Activated CD4-positive, alpha-beta T cell treated with anti-CD3 and anti-CD28 coated beads for 24 hours (primary cell): ENCODE data around the gene KCNK17.

Experiments used
- DNase-seq, 2 donors: peaks; one replicate each; pipeline ENCODE4 v3.0.0-alpha.2; 2020; ENCODE audit warnings: low read depth in 2 of 2

The KCNK17 gene

DNA sequence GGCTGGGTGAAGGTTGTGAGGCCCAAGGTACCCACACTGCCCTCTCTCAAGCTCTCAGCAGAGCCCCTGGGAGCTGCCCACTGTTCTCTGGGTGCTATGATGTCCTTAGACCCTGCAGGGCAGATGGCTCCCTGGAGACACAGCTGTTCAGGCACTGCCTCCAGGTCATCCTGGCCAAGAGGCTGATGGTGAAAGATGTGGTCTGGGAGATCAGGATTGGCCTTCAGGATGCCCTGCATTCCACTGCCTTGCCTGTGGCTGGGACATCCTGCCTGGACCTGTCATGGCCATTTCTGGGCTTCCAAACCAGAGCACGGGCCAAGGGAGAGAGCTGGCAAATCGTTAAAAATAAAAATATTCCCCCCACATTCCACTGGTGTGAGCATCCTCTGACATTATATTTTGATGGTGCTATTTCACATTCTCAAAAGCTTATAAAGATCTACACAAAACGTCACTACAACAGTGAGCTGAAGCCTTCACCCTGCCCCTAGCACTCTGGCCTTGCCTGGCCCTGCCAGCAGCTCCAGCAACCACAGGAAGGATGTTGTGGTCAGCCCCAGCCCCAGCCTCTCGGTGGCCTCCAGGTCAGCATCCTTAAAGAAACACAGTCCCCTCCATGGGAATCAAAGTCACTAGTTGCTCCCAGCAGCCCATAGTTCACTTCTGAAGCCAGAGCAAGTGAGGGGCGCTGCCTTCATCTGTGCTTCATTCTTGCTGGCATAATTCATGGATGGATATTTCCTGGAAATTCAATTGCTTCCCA lies 21.7 kb upstream of the KCNK17 start:
- no peak for DNase-seq

DNA sequence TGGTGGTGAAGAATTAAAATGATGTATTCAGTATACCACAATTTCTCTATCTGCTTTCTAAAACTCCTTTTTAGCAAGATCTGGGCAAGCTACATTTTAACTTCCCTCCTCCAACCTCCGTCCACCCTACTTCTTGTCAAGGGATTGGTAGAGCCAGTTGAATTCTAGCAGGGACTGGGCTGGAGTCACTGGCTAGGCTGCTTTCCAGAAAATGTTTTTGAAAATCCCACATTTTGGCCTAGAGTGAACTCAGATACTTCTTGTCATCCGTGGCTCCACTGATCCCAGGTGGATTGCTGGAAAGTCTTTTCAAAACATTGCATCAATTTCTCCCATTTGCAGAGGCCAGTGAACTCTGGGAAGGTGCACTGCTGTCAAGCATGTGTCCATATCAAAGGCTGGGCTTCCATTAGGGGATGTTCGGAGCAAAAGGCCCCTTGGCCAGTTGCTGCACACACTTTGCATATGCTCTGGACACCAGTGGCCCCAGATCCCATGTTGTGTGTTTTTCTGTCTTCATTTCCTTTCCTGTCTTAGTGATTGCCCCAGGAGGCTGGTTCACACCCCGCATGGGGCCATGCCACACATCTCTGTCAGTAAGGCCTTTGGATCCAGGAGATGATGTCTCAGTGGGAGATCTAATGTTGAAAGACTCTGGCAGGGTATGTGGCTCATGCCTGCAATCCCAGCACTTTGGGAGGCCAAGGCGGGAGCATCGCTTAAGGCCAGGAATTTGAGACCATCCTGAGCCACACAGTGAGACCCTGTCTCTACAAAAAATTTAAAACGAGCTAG lies 19.6 kb upstream of the KCNK17 start:
- DNase-seq, result no peak

DNA sequence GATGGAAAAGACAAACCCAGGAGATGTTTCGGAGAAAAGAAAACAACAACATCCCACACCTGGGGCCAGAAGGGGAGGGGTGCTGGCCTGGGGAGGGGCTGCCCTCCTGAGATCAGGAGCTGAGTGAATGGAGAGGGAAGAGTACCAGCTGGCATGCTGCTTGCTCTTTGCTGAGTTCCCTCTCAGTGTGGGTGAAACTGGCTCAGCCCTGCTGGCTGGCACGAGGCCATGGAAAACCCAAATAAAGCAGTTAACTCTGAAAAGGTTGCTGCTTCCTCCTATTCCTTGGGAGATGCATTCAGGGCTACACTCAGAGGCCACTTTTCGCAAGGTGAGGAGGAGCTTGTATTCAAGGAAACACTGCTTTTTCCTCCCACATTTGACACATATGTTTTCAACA lies 16.3 kb upstream of the KCNK17 start:
- DNase-seq, result no peak

DNA sequence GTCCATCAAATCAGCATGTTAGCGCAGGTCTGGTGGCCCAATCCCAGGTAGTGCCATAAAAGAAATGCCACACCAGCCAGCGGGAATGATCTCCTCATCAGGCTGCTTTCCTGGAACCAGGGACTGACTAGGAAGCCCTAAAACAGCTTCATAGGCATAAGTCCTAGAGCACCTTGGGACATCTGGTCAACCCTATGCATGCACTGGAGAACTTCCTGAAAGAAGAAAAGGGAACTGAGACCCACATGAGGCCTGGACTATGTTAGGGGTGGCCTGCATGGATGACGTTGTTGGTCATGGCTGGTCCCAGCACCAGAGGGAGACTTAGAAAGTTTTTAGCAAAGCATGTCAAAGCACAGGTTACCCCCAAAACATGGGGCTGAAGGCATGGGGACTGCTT lies 15.8 kb upstream of the KCNK17 start:
- no peak for DNase-seq

DNA sequence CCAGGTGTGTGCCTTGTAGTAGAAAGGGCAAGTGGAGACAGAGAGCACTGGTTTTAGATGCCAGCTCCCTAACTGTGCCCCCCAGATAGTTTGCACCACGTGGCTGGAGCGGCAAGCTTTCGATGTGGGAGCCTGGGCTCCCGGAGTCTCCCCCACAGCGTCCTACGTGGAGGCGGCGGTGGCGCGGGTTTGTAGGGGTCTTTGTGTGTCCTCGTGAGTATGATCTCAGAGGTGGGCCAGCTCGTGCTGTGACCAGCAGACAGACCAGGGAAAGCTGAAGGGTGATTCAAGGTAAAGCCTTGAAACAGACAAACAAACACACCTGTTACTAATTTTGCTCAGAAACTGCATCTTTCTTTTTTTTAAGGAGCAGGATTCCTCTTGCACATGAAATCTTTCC lies 13.8 kb upstream of the KCNK17 start:
- no peak for DNase-seq

DNA sequence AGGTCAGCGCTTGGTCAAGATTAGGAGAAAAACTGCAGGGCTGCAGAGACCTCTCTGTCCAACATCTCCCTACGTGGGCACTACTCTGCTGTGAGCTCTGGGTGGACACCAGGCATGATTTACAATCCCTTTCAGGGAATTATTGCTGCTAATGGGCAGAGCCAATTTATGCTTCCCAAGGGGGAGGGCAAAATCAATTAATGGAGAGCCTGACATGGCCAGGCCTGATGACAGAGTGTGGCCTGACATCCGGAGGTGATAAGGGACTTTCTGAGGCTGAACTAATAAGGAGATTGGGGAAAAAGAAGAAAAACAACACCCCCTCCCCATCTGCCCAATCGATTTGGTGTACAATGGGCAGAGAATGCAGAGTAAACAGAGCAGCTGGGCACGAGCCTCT lies 13.3 kb upstream of the KCNK17 start:
- no peak for DNase-seq

DNA sequence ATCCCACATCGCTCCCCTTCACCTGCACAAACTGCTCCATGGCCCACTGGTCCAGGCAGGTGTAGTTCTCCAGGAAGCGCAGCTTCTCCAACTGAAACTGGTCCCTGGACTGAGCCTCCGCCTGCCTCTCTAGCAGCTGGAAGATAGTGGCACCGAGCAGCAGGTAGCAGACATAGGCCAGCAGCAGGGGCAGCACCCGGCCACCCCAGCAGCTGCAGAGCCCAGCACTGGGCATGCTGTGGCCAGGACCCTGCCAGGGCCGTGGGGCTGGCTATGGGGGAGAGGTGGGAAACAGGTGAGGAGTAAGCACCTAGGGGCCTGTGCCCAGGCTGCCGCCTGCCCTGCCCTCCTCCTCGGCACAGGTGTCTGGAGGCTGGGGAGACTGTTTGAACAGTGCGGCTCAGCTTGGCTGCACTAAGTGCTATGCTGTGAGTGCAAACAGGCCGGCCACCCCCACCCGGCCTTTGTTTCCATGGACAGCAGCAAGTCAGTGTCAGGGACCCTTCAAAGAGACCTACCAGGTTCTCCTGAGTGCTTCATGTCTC lies 8.2 kb upstream of the KCNK17 start, which contains the start of gene KCNK16:
TSS of gene KCNK16 (minus strand) at position 397 of the 545 bp plus-strand sequence. CDS start at position 235, 162 bp downstream.
- DNase-seq, result no peak

DNA sequence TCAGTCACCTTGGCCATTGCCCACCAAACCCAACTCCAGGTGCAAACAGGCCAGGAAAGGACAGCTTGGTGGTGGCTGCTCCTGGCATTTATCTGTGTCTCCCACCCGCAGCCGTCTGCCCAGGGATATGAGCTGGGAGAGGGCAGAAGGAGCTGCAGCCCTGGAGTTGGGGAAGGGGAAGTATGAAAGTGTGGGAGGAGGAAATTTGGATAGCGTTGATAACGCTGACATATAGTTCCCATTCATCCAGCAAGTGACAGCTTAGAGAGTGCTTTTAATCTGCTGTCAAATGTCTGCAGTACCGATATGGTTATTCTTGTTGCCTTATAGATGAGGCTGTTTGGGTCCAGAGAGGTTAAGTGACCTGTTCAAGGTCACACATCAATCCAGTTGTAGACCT lies 7.5 kb upstream of the KCNK17 start:
- no peak for DNase-seq

DNA sequence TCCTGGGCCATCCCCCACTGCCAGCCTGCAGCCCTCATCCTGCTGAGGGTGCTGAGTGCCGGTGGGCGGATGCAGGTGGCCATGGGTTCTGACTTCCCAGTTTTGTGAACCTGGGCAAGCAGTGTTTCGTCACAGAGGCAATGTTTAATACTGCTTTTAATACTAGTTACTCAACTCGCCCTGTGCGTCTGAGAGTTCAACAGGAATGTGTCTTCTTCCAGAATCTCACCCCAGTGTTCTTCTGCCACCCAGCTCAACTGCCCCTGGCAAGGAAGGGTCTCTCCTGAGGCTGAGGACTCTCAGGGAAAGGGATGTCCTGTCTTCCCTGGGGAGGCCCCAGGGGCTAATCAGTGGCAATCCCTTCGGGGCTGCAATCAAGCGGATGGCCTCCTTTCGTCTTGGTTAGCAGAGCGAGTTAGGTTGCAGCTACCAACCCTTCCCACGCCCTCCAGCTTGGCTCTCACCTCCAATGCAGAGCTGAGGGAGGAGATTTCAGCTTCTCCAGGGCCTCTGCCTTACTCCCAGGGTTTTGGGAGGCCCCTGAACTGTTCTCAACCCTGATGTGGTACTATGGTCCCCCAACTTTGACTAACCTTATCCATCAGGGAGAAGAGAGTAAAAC lies 6.3 kb upstream of the KCNK17 start:
- DNase-seq, result no peak

DNA sequence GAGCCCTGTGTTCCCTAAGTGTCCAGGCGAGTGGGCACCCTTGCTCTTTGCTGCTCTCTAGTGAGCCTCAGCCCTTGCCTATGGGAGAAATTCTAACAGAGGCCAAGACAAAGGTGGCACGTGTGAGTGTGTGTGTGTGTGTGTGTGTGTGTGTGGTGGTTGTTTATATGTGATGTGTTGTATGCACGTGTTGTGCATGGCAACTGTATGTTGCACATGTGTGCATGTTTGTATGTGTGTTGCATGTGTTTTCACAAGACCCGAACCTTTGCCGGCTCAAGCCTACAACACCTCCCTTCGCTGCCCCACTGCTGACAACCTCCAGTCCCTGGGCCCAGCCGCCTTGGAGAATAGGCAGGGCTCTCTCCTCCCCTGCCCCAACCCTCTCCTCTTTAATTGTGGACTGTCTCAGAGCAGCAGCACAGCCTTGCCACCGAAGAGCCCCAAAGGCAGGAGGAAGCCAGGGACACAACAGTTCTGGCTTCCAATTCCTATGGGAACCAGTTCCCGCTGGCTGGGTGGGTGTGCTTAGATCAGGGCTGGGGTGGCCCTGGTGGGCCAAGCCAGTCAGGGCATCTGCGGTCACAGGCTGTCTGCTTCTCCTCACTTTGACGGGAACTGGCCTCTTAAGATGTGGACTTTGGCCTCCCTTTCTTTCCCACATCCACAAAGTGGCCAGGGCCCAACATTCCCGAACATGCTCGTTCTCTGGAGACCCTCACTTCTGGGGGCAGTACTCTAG lies 5.6 kb upstream of the KCNK17 start:
- DNase-seq, result no peak

DNA sequence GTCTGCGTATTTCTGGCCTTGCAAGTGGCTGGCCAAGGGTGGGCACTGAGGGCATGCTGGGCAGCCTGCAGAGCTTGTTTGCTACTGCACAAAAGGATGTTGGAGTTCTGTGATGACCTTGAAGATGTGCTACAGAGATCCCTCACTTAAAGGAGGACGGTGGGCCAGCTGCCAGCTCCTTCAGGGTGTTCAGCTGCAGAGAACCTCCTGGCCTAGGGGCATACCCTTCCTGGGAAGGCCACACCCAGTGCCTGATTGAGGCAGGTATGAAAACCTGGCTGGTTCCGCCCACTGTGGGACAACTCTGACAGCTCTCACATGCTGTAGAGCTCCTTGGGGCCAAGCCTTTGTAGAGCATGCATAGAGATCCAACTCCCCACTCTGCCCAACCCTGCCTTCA lies 3.0 kb upstream of the KCNK17 start:
- no peak for DNase-seq

DNA sequence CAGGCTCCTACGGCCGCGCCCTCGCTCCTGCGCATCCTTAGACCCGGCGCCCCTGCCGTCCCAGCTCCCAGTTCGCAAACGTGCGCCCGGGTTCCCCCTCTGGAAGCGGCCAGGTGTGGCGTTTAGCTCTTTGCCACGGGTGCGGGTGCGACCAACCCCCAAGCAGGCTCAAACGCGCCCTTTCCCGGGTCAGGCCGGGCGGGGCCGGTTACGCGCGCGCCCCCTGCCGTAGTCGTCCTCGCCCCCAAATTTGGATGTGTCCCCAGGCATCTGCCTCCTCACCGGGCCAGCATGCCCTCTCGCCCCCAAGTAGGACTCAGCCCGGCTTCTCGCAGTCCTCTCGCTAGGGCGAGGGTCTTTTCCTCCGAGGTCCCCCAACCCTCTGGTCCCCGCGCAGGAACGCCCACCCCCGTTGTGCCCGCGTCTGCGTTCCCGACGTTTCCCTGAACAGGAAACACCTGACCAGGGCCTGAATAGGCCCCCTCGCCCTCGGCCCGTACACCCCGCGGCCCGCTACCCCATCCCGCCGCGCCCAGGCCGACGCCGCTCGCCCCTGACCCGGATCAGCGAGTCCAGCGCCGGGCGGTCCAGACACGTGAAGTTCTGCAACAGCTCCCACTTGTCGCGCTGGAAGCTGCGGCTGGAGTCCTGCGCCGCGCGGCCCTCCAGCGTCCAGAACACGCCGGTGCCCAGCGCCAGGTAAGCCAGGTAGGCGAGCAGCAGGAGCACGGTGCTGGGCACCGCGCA lies 520 bp downstream of the KCNK17 start:
- no peak for DNase-seq

DNA sequence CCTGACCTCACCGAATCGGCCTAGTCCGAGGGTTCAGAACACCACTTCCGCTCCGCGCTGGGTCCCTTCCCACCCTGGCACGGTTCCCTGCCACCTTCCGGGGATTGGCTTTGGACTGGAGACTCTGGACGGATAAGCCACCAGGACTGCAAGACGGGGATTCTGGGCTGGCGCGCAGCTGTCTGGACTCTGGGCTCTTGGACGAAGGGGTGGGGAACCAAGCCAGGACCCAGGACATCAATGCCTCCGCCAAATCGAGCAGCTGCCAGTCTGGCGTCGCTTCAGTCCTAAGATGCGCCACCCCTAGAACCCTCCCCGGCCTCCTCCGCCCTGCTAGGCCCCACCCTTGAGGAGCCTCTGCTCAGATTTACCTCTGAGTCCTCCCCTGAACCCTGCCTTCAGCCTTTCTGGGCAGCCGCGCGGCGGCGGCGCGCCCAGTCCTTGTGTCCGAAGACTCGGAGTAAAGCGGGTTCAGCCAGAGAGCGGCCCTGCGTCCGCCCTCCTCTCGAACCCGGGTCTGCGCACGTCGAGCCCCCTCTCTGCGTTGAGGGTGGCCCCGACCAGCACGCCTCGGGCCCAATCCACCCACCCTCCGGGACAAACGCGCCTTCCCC lies 1.2 kb downstream of the KCNK17 start:
- DNase-seq, result no peak

DNA sequence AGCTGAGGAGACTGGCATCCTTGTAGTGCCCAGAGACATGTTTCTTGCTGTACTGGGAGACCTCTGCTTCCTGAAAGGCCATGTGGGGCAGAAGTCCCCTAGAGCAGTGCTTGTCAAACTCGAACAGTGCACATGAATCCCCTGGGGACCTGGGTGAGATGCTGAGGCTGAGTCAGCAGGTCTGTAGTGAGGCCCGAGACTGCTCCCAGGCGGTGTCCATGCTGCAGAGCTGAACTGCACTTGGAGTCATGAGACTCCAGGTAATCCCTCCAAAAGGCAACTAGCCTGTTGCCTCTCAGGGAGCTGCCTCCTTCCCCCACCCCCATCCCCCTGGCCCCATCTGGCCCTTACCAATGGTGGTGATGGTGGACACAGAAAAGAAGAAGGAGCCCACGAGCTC lies 3.7 kb downstream of the KCNK17 start:
- DNase-seq, result no peak

DNA sequence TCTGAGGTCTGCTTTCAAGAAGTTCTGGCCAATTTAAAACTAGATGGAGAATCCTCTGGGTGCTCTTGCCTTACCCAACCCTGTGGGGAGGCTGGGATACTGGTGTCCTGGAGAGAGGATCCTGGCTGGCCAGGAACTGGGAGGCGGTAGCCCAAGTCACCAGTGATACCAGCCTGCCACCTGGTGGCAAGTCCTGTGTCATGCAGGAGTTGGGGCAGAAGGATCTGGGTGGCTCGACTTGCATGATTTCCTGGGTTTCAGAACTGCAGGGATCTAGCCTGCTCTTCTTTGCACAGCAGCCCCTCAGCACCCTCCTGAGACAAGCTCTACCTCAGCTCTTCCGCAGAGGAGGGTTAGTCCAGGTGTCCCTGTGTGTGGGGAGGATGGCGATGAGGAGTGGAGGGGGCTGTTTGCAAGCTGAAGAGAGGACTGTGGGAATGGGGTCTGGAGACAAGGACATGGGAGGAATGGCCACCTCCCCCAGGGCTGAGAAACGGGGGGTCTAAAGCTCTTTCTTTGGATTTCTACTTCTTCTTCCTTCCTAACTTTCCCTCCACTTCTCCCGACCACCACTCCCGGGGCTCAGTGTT lies 4.2 kb downstream of the KCNK17 start:
- DNase-seq, result peak; percentile 47 to 48

DNA sequence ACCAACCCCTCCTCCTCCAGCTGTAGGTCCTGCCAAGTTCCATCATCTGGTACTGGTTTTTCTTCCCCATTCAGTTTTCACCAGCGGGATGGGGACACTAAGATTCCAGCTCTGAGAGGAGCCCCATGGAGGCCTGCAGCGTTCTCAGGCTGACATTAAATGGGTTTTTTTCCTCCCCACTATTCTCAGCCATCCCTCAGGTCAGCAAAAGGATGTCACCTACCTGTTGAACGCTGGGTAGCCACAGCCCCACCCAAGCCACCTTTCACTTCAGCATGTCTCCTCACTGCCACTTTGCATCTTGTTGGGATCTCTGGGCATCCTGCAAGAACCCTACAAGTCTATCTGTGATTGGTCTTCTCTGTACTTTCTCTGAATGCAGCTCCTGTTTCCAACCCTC lies 6.8 kb downstream of the KCNK17 start:
- DNase-seq, result no peak

DNA sequence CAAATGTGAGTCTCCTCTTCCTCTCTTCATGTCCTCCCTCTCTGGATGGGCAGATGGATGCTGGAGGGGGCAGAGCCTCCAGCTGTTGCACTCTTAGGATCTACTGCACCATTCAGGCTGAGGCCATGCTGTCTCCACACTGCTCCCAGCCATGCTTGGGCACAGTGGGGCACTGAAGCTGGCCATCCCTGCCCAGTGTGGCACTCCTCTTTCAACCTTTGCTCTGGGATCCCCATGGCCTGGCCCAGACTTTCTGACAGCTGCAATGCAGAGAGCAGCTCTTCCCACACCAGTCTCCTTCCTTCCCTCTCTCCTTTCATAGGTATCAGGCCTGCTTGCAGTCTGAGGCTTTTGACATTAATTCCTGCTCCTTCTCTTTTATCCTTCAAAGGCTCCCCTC lies 9.3 kb downstream of the KCNK17 start:
- DNase-seq, result no peak

DNA sequence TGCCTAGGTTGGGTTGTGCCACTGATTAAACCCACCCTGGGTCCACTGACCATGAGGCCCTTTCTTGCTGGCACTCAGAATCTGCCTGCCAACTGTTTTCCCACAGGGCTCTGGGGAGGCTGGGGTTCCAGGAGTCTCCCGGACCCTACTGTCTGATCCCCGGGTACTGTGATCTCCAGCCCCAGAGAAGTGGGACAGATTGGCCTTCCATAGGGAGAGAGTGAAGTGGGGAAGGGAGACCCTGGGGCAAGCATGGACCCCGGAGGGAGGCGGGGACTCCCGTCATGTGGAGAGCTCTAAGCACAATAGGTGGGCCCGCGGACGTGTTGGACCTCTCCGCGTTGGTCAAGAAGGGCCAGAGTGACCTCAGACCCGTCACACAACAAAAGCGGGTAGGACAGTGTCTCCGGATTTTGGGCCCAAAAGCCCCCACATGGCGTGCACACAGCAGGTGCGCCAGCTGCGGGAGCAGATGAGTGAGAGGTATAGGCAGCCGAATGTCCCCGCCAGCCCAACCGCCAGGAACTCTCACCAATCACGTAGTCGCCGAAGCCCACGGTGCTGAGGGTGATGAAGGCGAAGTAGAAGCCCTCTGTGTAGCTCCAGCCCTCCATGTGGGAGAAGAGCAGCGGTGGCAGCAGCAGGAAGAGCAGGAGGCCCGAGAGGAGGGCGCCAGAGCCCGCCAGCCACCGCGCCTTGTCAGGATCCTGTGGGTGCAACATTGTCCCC lies 10.6 kb downstream of the KCNK17 start:
- DNase-seq, result no peak

DNA sequence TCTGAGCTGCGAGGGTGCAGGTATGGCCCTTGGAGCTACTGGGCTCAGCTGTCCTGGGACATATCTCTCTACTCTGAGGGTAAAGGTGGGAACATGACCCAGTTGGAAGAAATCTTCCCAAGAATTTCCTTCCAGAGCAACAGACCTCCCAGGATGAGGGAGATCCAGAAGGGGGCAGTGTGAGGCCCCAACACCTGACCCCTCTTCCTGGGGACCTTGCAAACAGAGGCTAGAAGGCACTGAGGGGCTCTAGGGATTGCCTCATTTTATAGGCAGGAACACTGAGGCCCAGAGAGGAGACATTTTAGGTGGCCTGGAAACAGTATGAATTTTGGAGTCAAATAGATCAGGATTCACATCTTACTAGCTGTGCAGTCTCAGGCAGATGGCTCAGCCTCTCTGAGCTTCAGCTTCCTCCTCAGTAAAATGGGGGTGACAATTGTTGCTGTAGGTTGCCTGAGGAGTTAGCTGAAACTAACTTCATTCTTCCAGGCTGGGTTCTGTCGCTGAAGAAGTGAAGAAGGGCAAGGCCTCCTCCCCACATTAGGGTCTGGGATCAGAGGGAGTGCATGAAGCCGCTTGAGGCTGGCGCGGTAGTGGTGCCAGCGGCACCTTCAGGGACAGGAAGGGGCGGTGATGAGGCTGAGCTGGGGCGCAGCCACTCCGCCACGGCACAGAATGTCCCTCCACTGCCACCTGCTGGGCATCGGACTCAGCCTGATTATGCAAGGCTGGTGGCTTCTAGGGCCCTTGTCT lies 11.4 kb downstream of the KCNK17 start:
- peak; percentile 83 to 90 for DNase-seq
